DLD1 (cell line): ENCODE measurements around the gene RFNG.
"Not testable (repeated sequence)": the region's sequence is repeated elsewhere in the genome, so short reads cannot be mapped to it uniquely, and the experiment has no call there.

ENCODE experiments used
- in situ Hi-C: cut with HindIII; loops from 2 replicates; pipeline ENCODE4 v1.10.0; 2017; ENCODE audit warnings: low sequenced_read_pairs

The RFNG gene

DNA sequence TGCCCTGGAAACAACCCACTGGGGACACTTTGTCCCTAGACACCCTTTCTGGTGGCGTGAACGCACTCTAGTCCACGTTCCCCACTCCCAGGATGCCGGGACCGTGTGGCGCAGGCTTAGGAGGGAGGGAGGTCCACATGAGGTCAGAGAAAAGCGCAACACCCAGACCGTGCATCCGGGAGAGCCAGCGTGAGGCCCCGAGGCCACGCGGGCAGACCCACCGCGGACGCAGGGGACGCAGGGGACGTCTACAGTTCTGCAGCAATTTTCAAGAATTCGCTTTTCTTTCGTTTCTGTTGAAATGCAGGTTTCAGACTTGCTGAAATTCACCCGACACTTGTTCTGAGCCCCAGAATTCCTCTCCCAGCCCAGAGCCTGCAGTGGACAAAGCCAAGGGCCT, 4.7 kb downstream of the RFNG start:
- in situ Hi-C loops: no loop called here

- in situ Hi-C loops: no loop called here
Observed at GRCh38 chr17:82045936-82046484, 5.6 kb downstream of the RFNG start.

- in situ Hi-C loops: no loop called here
Observed at GRCh38 chr17:82043507-82043906, 8.1 kb downstream of the RFNG start.

- in situ Hi-C loops: no loop called here
Observed at GRCh38 chr17:82042649-82043048, 9.0 kb downstream of the RFNG start.

- in situ Hi-C loops: no loop called here
Observed at GRCh38 chr17:82041144-82041814, 10.3 kb downstream of the RFNG start.

DNA sequence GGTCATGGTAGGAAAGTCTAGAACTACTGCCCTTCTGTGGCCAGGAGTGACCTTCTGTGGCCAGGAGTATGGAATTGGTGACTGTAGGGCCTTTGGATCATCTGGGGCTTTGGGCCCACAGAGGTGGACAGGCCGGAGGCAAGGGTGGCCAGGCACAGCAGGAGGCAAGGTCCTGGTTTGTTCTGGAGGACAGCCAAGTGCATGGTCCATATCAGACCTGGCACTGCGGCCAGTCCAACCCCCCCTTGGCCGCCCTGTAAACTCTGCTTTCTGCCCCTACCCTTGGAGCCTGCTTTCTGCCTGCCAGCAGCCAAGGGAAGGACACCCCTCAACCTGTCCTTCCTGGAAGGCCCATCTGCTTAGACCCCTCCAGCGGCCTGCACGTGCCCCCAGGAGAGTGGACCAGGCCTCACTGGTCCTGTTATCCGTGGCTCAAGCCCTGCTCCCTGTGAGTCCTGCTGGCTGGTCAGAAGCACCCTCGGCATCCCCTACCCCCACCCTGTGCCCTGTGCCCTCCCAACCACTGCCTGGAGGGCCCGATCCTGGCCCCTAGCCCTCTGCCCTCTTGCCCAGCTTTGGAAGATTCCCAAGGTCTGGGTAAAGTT, 11.8 kb downstream of the RFNG start:
- in situ Hi-C loops: no loop called here

DNA sequence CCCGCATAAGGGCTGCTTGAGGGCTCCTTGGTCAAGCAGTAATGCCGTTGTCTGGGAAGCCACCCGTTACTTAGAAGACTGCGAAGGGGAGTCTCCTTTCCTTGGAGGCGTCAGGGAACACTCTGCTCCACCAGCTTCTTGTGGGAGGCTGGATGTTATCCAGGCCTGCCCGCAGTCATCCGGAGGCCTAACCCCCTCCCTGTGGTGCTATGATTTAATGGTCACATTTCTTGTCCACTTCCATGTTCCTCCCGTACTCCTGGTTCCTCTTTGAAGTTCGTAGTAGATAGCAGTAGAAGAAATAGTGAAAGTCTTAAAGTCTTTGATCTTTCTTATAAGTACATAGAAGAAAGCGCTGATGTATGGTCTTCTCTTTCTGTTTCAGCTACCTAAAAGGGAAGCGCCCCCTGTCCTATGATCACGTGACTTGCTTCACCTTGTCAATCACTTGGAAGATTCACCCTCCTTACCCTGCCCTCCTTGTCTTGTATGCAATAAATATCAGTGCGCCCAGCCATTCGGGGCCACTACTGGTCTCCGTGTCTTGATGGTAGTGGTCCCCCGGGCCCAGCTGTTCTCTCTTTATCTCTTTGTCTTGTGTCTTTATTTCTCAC, 12.7 kb downstream of the RFNG start:
- in situ Hi-C loops: not testable (repeated sequence)

DNA sequence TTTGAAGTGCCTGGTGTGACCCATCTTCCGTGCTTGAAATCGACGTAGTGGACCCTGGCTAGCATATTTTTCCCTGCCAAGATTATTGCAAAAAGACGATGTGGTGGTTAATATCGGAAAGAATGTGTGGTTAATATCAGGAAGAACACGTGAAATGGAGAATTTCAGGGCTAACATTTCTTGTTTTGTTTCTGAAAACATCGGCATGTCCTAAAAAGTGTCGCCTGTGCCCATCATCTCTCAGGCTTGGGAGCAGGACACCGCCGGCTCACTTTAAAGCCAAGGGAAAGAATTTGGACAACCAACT, 13.8 kb downstream of the RFNG start:
- in situ Hi-C loops: no loop called here

GRCh38 chr17:82037092-82037888, 14.3 kb downstream of the RFNG start, which contains the start of gene DCXR:
TSS of gene DCXR (minus strand) at chr17:82037697. CDS start at chr17:82037682, 15 bp downstream.
- in situ Hi-C loops: no loop called here

DNA sequence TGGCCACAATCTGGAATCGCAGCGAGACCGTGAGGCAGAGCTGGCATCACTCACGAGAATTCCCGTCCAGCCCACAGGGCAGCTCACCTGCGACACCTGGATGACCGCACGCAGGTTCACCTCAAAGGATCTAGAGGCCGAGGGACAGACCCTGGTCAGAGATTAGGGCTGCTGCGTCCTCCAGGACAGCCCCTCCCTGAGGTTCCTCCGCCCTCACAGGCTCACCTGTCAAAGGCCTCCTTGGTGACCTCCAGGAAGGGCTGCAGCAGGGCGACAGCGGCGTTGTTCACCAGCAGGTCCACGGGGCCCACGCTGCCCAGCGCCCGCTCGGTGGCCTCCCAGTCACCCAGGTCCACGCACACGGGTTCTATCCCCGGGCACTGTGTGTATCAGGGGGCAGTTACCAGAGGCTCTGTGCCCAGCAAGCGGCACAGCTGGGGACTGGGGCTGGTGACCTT, 14.9 kb downstream of the RFNG start:
- in situ Hi-C loops: no loop called here

DNA sequence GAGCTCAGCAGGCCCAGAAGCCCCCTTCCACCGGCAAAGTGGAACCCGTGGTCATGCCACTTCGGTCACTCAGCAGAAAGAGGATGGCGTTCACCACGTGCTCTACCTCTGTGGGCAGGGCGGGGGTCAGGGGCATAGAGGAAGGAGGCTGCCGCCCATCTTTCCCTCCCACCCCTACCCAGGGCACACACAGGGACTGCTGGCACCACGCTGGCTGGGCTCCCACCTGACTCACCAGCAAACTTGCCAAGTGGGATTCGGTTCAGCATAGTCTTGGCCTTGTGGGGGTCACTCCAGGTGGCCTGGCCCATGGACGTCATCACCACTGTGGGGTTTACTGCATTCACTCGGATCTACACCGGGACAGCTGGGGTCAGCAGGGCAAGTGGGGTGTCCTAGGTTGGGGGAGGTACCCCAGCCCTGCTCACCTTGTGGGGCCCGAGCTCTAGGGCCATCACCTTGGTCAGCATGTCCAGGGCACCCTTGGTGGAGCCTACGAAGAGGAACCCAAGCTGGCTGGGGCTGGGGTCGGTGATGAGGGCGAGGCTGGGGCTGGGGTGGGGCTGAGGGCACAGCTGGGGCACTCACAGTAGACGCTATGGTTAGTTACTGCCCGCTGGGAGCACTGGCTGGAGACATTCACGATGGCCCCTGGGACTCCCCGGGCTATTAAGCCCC, 15.5 kb downstream of the RFNG start:
- in situ Hi-C loops: no loop called here

DNA sequence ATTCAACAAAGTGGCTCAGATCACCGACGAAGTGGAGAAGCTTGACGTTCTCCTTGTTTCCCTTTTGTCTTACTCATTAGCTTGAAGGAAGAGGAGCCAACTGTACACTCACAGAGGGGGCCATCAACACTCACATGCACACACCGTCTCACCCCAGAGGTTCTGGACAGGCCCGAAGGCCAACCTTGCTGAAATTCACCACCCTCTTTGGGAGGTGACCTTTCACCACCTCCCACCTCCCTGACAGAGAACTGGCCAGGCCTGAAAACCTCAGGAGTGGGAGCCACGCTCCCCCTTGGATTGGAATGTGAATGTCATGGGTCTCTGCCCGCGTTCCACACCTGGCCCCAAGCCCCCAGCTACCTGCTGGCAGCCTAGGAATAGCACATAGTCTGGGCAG, 16.1 kb downstream of the RFNG start:
- in situ Hi-C loops: no loop called here

DNA sequence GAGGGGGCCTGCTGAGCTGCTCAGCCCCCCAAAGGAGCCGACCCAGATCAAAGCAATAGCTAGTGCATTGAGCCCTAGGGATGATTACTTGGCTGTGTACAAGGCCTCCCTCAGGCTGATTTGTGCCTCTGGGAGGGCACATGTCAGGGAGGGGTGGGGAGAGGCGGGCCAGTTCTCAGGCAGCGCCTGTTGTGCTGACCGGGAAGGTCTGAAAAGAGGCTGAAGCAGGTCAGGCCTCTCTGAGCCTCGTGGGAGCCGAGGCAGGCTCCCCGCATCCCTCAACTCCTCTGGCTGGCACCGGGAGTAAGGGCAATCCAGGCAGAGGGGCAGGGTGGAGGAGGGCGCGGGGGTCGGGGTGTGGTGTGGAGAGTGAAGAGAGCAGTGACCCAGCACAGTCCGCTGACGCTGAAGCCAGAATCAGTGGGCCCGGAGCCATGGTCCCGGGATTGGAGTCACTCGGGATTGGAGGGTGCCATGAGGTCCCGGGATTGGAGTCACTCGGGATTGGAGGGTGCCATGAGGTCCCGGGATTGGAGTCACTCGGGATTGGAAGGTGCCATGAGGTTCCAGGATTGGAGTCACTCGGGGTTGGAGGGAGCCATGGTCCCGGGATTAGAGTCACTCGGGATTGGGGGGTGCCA, 17.1 kb downstream of the RFNG start:
- in situ Hi-C loops: no loop called here

- in situ Hi-C loops: no loop called here
Observed at GRCh38 chr17:82033359-82034085, 18.1 kb downstream of the RFNG start.

DNA sequence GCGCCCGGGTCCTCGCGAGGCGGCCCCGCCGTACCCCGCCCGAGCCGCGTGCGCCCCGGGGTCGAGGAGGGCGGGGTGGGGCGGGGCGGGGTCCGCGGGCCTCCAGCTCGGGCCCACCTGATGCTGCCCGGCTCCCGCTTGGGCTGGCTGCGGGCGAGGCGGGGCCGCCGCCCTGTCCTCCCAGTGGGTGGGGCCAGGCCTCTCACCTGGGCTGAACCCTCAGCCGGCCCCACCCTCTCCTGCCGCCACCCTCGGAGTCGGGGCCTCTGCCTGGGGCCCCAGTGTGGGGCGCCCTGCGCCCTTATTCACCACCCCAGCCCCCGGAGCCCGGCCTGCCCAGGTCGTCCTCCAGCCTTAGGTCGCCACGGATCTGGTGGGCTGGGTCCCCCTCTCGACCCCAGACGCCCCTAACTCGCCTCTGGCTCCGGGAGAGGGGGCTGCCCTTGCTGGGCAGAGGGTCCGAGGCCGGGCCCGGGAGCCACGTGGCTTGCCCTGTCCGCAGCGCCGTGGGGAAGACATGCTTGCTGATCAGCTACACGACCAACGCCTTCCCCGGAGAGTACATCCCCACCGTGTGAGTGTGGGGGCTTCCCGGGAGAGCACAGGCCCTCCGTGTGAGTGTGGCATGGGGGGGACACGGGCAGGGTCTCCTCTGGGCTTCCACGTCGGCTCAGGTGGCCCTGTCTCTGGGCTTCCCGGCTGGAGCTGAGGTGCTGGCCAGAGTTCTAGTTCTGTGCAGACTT, 19.6 kb downstream of the RFNG start:
- in situ Hi-C loops: no loop called here

GRCh38 chr17:82031303-82031884, 20.2 kb downstream of the RFNG start, which contains the start of gene RAC3:
TSS of gene RAC3 (plus strand) at chr17:82031678. CDS start at chr17:82031762, 84 bp downstream.
- in situ Hi-C loops: no loop called here

- in situ Hi-C loops: no loop called here
Observed at GRCh38 chr17:82030470-82031302, 20.9 kb downstream of the RFNG start.
